HG03575 (cell line): ENCODE measurements around the gene NTRK2.

Experiments
- ATAC-seq: cut with Tn5 transposase; IDR thresholded peaks from one replicate; pipeline ENCODE4 v1.9.1; 2021; ENCODE audit not compliant: unreplicated experiment, insufficient number of reproducible peaks, low FRiP score; ENCODE audit errors: extremely low read depth

The NTRK2 gene

DNA sequence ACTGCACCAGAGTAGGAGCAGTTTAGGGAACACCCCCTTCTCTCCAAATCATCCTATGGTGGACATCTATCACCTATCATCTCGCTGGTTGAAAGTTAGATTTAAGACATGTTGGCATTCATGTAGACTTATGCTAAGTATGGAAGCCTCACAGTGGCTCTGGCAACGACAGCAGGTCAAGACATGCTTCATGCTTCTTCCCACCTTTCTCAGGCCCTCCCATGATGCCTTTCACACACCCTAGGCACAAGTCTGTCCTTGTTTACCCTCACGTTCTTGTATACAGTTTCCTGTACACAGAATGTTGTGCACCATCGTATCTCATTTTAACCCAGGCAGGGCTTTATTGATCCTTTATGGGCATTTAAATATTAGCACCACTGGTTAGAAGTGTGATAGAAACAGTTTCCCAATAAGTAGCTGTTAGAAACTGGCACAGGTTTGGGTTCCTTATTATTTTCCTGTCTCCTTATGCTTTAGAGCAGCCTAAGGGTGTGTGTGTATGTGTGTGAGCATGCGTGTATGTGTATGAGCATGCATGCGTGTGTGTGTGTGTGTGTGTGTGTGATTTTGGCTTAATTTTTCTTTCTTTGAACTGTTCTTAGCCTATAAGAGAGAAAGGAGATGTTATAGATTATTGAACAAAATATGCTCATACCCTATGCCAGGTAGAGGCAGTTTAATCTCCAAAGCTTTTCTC lies 160.6 kb downstream of the NTRK2 start:
- no peak for ATAC-seq

DNA sequence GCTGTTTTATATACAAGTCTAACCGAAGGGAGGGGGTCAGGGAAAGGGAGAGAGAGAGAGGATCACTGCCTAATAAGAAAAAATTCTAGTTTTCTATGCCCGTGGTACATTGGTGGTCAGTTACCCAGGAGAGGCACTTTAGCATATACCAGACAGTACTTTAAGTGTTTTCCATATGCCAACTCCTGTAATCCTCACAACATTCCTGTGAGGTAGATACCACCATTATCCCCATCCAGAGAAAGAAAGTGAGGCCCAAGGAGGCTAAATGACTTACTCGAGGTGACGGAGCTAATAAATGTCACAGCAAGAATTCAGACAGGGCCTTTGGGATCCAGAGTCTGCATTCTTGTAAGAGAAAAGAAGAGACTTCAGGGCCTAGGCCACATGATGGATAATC lies 161.8 kb downstream of the NTRK2 start:
- ATAC-seq, result no peak

DNA sequence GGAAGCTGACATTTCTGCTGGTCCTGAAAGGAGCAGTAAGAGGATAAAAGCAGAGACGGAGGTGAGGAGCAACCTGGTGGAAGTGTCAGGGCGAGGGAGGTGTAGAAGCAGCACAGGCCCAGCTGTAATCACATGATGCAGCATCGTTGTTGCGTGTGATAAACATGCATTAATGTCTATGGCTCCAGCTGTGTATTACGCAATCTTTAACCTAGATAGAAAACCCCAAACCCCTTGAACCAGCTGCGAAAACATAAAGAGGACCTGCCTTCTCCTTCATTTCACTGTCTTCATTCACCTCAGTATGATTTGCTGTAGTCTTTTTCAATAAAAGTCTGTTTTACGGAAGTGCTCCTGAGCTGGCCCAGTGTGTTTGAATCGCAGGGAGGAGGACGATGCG lies 162.9 kb downstream of the NTRK2 start:
- no peak for ATAC-seq

DNA sequence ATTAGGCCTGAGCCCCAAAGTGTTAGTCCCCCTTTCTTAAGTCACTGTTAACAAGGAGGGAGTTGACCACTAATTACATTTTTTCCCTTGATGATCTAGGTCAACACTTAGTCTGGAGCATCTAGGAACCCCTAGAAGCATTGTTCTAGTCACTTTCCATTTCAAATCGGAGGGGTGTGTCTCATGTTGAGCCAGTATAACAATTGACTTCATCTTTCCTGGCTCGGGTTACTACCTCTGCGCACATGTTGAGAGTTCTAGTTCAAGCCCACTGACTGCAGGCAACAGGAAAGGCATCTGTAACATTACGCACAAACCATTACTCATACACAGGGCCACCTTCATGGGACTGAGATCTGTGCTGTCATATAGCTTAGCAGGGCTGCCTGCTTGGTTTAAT lies 164.9 kb downstream of the NTRK2 start:
- ATAC-seq, result no peak

DNA sequence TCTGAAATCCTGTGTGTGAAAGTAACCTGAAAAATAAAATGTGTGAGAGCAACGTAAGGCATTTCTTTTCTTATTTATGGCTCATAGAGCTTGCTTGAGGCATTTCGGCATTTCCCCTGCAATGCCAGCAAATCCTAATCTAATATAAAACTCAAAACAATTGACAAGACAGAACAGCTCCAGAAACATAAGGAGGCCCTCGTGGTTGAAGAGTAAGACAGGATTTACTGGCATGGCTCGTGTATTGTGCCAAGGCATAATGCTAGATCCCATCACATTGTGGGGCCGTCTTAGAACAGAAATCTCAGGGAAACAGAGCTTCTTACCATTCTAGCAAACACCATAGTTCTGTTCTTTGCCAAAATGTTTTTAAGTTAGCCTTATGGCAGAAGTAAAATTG lies 166.2 kb downstream of the NTRK2 start:
- no peak for ATAC-seq

DNA sequence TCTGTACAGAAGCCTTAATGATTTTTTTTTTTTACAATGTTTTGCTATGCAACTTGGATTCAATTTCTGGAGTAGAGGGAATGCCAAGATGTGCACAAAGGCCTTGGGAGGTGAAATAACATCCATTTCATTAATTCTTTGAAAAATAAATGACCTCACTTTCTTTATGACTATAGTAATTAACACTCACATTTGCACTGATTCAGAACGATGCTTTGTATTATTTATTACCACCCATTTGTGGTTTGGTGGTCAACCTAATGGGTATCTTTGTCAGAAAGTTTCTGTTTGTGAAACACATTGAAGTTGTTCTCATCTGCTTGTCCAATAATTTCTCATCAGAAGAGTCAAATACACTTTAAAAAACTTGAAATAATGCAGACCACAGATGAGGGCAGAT lies 169.3 kb downstream of the NTRK2 start:
- ATAC-seq, result no peak

DNA sequence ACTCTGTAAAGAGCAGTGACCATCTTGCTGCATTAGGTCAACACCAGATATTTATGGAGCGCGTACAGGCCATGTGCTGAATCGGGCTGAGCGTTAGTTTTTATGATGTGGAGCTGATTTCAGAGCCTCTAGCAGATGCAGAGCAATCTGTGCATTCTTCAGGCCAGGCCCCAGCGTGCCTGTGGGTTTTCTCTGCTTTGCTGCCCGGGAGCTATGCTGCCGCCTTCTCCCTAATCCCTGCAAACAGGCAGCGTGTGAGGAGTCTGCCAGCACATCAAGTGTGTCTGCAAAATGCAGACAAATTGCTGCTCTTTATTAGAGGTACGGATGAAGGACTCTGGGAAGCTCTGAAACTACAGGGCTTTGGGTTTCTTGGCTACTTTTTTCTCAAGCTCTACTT lies 170.0 kb downstream of the NTRK2 start:
- ATAC-seq, result no peak

DNA sequence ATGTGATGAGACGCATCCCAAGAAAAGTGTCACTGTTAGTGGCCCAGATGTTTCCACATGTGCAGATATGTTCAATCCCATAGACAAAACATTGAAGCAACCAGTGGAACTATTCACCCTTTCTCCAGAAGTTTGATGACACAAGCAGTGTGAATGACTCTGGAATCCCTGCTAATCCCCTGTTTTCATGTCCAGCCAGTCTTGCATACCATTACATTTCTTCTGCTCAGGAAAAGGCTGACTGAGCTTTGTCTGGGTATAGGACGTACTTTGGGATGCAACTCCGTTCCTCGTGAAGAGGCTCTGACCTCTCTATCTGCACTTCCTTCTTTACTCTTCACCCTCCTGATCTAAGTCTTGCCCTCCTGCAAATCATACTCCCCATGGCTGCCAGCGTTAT lies 172.4 kb downstream of the NTRK2 start:
- ATAC-seq, result no peak

DNA sequence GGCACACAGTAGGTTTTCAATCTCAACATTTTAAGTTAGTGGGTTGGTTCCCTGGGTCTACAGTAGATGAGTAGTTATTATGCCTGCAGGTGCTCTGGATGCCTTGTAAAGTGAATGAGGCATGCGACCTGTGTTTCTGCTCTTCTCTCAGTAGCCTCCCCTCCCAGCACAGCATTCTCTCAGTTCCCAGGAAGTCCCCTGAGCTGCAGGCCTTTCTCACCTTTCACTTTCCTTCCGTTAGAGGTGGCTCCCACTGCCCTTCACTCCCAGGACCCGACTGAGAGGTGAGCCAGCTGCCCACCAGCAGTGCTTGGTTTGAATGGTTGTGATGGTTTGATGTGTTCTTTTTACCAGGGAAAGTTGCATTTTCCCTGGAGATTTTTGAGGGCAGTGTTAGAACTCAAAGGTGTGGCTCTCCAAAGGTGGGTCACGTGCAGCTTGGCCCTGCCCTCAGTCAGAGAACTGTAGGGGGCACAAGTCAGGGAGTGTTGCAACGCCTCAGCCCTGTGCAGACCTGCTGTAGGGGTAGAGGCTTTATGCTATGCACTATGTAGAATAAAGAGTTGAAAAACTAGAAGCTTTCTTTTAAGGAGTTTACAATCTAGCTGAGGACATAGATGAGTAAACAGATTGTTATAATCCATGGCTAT lies 173.8 kb downstream of the NTRK2 start:
- no peak for ATAC-seq

DNA sequence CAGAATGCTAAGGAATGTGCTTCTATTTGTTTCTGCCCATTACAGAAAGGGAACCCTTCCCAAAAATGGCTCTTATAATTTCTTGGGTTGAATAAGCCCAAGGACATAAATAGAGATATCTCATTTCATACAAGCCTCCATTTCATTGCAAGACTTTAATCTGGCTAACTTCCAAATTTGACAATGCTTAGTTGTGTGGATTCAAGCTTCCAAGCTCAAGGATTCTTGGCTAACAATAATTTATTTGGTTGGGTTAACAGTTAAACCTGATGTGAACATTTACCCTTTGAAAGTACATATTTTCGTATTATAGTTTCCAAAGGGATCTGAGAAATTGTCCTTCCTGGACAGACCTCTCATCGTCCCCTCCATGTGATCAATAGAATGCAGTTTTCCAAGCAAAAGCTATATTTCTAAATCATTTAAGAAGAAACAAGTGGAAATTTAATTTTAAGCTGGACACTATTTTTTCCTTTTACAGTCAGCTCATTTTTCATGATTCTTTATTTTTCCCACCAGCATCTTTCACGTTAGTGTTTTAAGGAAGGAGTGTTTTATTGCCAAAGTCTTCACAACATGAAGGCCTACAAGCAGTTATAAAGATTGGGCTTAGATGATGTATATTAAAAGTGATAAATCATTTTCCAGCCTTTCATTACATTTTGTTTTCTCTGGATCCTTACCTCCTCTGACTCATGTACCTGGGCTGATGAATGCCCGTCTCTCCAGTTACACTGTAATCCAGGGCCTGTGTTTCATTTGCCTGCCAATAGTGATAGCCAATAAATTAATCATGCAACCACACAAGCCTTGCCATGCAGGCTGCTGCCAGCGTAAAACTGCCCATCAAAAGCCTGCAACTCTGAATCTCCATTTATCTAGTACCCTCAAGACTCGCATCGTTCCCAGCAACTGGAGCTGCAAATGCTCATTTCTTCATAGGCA lies 176.7 kb downstream of the NTRK2 start:
- no peak for ATAC-seq

DNA sequence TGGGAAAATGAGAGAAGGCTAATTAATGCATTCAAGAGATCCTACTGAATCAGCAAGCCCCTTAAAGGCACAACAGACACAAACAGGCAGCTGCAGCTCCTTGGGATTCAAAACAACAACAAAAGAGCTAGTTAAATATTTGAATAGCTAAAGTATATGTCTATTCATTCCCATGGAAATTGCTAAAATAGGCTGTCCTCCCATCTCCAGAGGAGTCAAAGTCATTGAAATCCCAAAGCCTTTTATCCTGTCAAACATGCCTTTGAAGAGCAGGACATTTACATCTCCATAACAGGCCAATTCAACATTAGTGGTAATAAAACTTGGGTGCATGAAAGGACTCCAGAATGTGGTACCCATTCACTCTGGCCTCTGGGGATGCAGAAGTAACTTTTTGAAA lies 177.4 kb downstream of the NTRK2 start:
- no peak for ATAC-seq

DNA sequence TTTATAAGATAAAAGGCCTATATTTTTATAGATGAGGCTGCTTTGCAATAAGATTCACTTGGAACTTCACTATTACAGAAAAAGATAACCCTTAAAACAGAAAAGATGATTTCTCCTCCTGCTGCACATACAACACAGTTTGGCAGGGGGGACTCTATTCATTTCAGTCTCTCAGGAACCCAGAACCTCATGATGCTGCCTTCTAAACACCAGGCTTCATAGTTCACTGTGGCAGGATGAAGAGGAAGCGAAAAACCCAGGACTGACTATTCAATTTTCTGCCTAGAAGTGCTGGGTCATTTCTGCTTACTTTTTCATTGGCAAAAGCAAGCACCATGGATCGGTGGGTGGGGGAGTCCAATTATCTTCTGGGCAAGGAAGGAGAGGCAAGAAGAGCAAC lies 179.5 kb downstream of the NTRK2 start:
- no peak for ATAC-seq

DNA sequence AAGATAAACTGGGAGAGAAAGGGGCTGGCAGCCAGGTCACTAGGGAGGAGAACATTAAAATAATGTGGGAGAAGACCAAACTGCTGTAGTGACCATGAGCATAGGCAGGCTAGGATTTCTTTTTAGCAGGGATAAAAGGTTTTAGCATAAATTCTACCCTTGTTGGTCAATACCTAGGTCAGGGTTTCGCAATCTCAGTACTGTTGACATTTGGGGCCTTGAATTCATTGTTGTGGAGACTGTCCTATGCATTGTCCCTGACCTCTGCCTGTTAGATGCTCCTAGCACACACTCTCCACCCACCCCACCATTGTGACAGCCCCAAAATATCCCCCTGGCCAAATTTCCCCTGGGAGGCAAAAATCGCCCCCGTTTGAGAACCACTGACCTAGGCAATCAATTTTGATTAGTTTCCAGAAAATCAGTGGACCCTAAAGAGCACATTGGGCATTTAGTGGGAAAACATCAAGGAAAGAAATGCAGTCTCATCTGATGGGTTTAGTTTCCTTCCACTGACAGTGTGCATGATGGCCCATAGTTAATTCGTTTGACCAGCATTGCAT lies 181.4 kb downstream of the NTRK2 start:
- no peak for ATAC-seq

DNA sequence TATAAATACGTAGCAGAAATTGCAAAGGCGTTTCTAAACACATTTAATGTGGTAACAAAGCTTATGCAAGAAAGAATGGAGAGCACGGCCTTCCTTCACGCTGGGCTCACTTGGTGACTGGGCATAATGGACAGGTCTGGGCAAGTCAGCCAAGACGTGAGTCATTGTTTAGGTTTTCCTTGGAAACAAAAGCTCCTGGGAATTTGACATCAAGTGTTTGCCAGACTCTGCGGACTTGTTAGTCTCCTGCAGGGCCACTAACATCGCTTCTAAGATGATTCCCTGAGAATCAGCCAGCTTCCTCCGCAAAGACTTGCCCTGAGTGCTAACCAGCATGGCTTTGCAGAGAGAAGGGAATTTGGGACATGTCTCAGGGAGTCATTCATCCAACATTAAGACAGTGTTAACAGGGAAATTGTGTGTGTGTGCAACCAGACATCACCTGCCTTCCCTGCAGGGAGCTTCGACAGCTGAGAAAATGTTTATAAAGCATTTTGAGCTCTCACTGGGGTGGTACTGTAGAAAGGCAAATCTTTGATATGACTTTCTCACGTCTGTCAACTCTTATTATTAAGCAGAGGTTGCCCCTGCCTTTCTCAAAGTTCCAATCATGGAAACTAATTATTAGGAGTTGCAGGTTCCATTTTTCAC lies 182.5 kb downstream of the NTRK2 start:
- no peak for ATAC-seq

DNA sequence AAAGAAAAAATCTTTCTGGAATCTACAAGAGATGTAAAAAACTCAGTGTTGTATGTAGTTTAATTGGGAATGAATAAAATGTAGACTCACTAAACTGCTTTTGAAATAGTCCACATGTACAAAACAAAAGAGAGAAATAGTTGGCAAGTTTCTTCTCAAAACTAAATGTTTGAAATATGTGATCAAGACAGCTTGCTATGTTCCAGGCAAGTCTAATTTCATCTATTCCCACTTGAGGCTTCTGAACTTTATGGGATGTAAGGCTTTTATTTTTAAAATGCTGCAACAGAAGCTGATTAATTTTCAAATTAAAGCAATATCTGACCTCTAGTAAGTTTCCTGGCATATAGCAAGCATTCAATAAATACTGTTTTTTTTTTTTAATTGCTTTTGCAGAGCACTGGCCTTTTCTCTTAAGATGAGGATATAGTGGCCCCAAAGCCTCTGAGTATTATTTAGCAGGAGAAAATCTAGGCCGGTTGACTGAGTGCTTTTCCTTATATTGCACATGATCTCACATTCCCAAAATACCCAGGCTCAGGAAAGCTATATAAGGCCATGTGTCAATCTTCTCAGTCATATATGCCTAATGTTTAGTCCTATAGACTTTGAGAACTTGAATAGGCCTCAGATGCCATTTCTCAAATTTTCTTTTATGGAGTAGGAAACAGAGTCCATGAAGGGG lies 183.2 kb downstream of the NTRK2 start:
- no peak for ATAC-seq

DNA sequence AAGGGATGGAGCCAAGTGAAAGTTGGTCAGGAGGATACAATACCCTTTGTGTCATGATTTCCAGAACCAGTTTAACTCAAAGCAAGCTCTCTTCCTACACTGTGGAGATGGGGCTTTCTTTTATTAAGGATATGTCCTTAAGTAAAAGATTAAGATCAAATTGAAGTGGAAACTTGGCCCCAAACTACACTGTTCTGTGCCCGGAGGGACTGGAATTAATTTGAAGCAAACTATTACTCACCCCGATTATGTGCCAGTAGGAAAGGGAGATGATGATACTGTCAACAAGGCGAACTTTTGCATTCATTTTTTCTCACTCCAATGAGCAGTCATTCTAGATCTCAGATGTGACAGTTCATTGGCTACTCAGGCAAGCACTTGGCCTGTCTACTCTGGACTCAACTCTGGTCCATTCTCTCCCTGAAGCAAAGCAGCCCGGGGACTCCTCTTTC lies 186.7 kb downstream of the NTRK2 start:
- no peak for ATAC-seq

DNA sequence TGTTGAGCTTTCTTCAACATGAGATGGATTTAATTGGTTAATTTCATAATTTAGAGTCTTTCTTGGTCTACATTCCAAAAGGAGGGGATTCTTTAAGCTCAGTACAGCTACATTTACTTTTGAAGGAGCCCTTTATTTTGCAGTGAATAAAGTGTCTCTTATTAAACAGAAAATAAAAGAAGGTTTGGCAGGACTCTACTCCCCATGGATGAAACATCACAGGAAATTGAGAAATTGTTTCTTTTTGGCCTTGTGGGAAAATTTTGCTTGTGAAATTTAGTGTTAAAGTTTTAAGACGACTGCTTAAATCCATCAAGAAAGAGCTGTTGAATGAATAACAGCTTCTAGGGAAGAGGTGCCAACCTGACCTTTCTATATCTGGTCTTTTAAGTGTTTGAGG lies 187.7 kb downstream of the NTRK2 start:
- ATAC-seq, result no peak

DNA sequence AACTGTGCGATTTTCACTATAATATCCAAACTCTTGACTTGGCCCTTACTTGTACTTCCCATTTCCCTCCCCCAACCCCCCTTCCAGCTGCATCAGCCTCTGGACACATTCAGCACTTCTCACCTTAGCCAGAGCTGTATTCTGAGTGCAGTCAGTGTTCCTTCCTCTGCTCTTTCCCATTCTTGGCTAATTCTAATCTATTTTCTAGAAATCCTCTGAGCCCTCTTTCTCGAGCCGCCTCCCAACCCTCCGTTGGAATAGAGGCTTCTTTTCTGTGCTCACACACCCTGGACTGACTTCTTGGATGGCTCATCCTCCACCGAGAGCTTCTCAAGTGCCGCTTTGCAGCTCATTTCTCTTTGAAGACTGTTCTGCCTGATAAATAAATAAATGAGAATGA lies 188.8 kb downstream of the NTRK2 start:
- ATAC-seq, result no peak
